ENCODE measurements around the gene DPY19L3.
"Not testable (repeated sequence)": the region's sequence is repeated elsewhere in the genome, so short reads cannot be mapped to it uniquely, and the experiment has no call there.

GRCh38 chr19:32423944-32424343 lies 18.4 kb downstream of the DPY19L3 start:
- TF ChIP-seq CTCF (IDR thresholded peaks at IDR 0.05; ENCODE audit: insufficient read depth, low read length, poor library complexity, severe bottlenecking); EZH2phosphoT487 (conservative IDR thresholded peaks at IDR 0.05; ENCODE audit: low read length): not testable (repeated sequence)

Data from SU-DHL-6 (cell line).